HepG2 (cell line): Measurements from ENCODE around the gene ZNF48. TPM values are rescaled to one million over a fixed set of nuclear protein-coding genes. Genes with fewer than 3 reads are reported as not detected.

ENCODE experiments used
- ADNP ChIP-seq: sonication (generic); formaldehyde crosslinking; IDR thresholded peaks from 2 replicates; pipeline ENCODE4 v1.4.0; 2020; ENCODE audit warnings: missing genetic modification reagents
- BCL6 ChIP-seq: IDR thresholded peaks from 2 replicates; pipeline ENCODE4 v1.6.1; 2016; ENCODE audit warnings: missing genetic modification reagents, missing compliant biosample characterization
- BHLHE40 ChIP-seq: IDR thresholded peaks from 2 replicates; pipeline ENCODE4 v1.6.1; 2011; ENCODE audit warnings: low read length, improper control_type of control experiment
- CENPBD1 ChIP-seq: sonication (generic); formaldehyde crosslinking; IDR thresholded peaks from 2 replicates; pipeline ENCODE4 v1.8.0; 2022; ENCODE audit warnings: missing genetic modification reagents, low read depth, mild to moderate bottlenecking, borderline replicate concordance
- DBP ChIP-seq: sonication (generic); formaldehyde crosslinking; IDR thresholded peaks from 2 replicates; pipeline ENCODE4 v1.4.0; 2020; ENCODE audit warnings: missing genetic modification reagents; ENCODE audit errors: not compliant biosample characterization
- FOXJ3 ChIP-seq: sonication (generic); formaldehyde crosslinking; IDR thresholded peaks from 2 replicates; pipeline ENCODE4 v1.4.0; 2020; ENCODE audit warnings: missing genetic modification reagents, mild to moderate bottlenecking, borderline replicate concordance
- GRHL1 ChIP-seq: sonication (generic); formaldehyde crosslinking; conservative IDR thresholded peaks from 2 replicates; pipeline ENCODE4 v1.8.0; 2022; ENCODE audit warnings: missing genetic modification reagents
- HOMEZ ChIP-seq: IDR thresholded peaks from 2 replicates; pipeline ENCODE4 v1.6.1; 2016; ENCODE audit warnings: low read depth
- LBX2 ChIP-seq: sonication (generic); formaldehyde crosslinking; IDR thresholded peaks from 2 replicates; pipeline ENCODE4 v1.5.0; 2020; ENCODE audit warnings: missing genetic modification reagents, mild to moderate bottlenecking, borderline replicate concordance
- NFKBIZ ChIP-seq: IDR thresholded peaks from 2 replicates; pipeline ENCODE4 v1.6.1; 2018; ENCODE audit warnings: missing genetic modification reagents, missing compliant biosample characterization
- RAD51 ChIP-seq: fragments of 450-650 bp; IDR thresholded peaks from 2 replicates; pipeline ENCODE4 v1.6.1; 2016; ENCODE audit warnings: borderline replicate concordance
- RARG ChIP-seq: sonication (generic); formaldehyde crosslinking; IDR thresholded peaks from 2 replicates; pipeline ENCODE4 v1.4.0; 2020; ENCODE audit warnings: low read depth, mild to moderate bottlenecking, missing genetic modification reagents
- SALL1 ChIP-seq: sonication (generic); formaldehyde crosslinking; IDR thresholded peaks from 2 replicates; pipeline ENCODE4 v1.8.0; 2022; ENCODE audit warnings: mild to moderate bottlenecking, missing genetic modification reagents
- TMF1 ChIP-seq: sonication (generic); formaldehyde crosslinking; IDR thresholded peaks from 2 replicates; pipeline ENCODE4 v1.8.1; 2022; ENCODE audit warnings: low read depth, missing genetic modification reagents
- ZKSCAN1 ChIP-seq: fragments of 150-350 bp; IDR thresholded peaks from 2 replicates; pipeline ENCODE4 v1.6.1; 2014; ENCODE audit warnings: low read length
- ZNF12 ChIP-seq: sonication (generic); formaldehyde crosslinking; IDR thresholded peaks from 2 replicates; pipeline ENCODE4 v1.5.0; 2020; ENCODE audit warnings: missing genetic modification reagents
- ZNF292 ChIP-seq: sonication (generic); formaldehyde crosslinking; IDR thresholded peaks from 2 replicates; pipeline ENCODE4 v1.8.1; 2022; ENCODE audit warnings: mild to moderate bottlenecking, low read depth, missing genetic modification reagents, borderline replicate concordance
- ZNF557 ChIP-seq: sonication (generic); formaldehyde crosslinking; IDR thresholded peaks from 2 replicates; pipeline ENCODE4 v1.4.0; 2020; ENCODE audit warnings: missing genetic modification reagents
- ZNF766 ChIP-seq: sonication (generic); formaldehyde crosslinking; IDR thresholded peaks from 2 replicates; pipeline ENCODE4 v1.5.0; 2020; ENCODE audit warnings: missing genetic modification reagents, borderline replicate concordance
- ZNF83 ChIP-seq: sonication (generic); formaldehyde crosslinking; IDR thresholded peaks from 2 replicates; pipeline ENCODE4 v1.4.0; 2020; ENCODE audit warnings: missing genetic modification reagents, mild to moderate bottlenecking, borderline replicate concordance
- ZSCAN31 ChIP-seq: sonication (generic); formaldehyde crosslinking; IDR thresholded peaks from 2 replicates; pipeline ENCODE4 v1.5.0; 2020; ENCODE audit warnings: low read depth, mild to moderate bottlenecking, missing genetic modification reagents
- ZXDC ChIP-seq: sonication (generic); formaldehyde crosslinking; IDR thresholded peaks from 2 replicates; pipeline ENCODE4 v1.5.0; 2020; ENCODE audit warnings: mild to moderate bottlenecking, missing genetic modification reagents
- polyA plus RNA-seq, 8 experiments: library from polyadenylated mRNA; depleted of rRNA in 3 of 8; stranded (reverse) in 7 of 8; unstranded in 1 of 8; fragments of >200 nt; fragmentation: Illumina TruSeq in 4 of 8; extraction: Trizol in 4 of 8; gene quantifications; 2 replicates each; pipeline versions ENCODE4 v1.2.1 to v1.2.3, GENCODE V29; 2011 to 2016; ENCODE audit warnings: low read depth in 4 of 8, missing spikeins in 1 of 8, mixed read lengths in 1 of 8; ENCODE audit not compliant: insufficient read depth in 1 of 8
- total RNA-seq, 5 experiments: library from RNA; depleted of rRNA; stranded (reverse); fragments of >200 nt; fragmentation: Illumina TruSeq; extraction: Trizol; gene quantifications; 2 replicates each; pipeline ENCODE4 v1.2.3, GENCODE V29; 2016; ENCODE audit warnings: low read depth in 1 of 5

The ZNF48 gene
- total and polyA plus RNA-seq, 2 of the 13 experiments (the other 11 are each of a cell fraction or from before 2014, with no cell fraction given): 9.9 to 12.3 TPM

- TF ChIP-seq LBX2 (CRISPR knock-in tag) (no peak), ADNP (CRISPR knock-in tag) (no peak), CENPBD1 (CRISPR knock-in tag) (no peak), TMF1 (CRISPR knock-in tag) (no peak), BHLHE40 (no peak), RAD51 (no peak), ZNF557 (CRISPR knock-in tag) (no peak), ZXDC (CRISPR knock-in tag) (no peak), BCL6 (no peak), RARG (CRISPR knock-in tag) (no peak), ZKSCAN1 (no peak), SALL1 (CRISPR knock-in tag) (0 out of 2 replicates have a peak, but pooled peaks have one; percentile 5), ZNF292 (0 out of 2 replicates have a peak, but pooled peaks have one; percentile 24), DBP (no peak), ZNF766 (CRISPR knock-in tag) (no peak), ZNF12 (CRISPR knock-in tag) (no peak), FOXJ3 (CRISPR knock-in tag) (no peak), ZSCAN31 (CRISPR knock-in tag) (0 out of 2 replicates have a peak, but pooled peaks have one; percentile 24), NFKBIZ (0 out of 2 replicates have a peak, but pooled peaks have one; percentile 15), HOMEZ (CRISPR knock-in tag) (no peak), GRHL1 (CRISPR knock-in tag) (no peak), ZNF83 (CRISPR knock-in tag) (0 out of 2 replicates have a peak, but pooled peaks have one; percentile 58)
These were observed 23.9 kb upstream of the ZNF48 start (continued) for GRCh38 chr16:30371248-30371816.
